Glomerular visceral epithelial cell (primary cell): ENCODE data around the gene TPRKB.
A peak's percentile ranks its signal among the peaks of the same experiment; 100 is the strongest.
"Not testable (repeated sequence)": the region's sequence is repeated elsewhere in the genome, so short reads cannot be mapped to it uniquely, and the experiment has no call there.

Experiments used
- DNase-seq: peaks from one replicate; pipeline ENCODE4 v3.0.0-alpha.2; 2016; ENCODE audit errors: extremely low spot score

TPRKB gene

GRCh38 chr2:73700131-73700611, 37.0 kb downstream of the TPRKB start:
- DNase-seq: no peak

- DNase-seq: no peak
These were observed 37.7 kb downstream of the TPRKB start for GRCh38 chr2:73699437-73699836.

GRCh38 chr2:73698101-73698500, 39.0 kb downstream of the TPRKB start:
- no peak for DNase-seq

- no peak for DNase-seq
These were observed 39.5 kb downstream of the TPRKB start for GRCh38 chr2:73697606-73698005.

- DNase-seq: not testable (repeated sequence)
These were observed 40.2 kb downstream of the TPRKB start for GRCh38 chr2:73696985-73697384.

GRCh38 chr2:73696521-73696920, 40.6 kb downstream of the TPRKB start:
- DNase-seq: not testable (repeated sequence)

- peak; percentile 18 for DNase-seq
These were observed 46.6 kb downstream of the TPRKB start for GRCh38 chr2:73690372-73691088.

- not testable (repeated sequence) for DNase-seq
These were observed 48.7 kb downstream of the TPRKB start for GRCh38 chr2:73688494-73688893.

- no peak for DNase-seq
These were observed 51.2 kb downstream of the TPRKB start for GRCh38 chr2:73685764-73686438.

GRCh38 chr2:73684905-73685304, 52.2 kb downstream of the TPRKB start:
- DNase-seq: not testable (repeated sequence)

GRCh38 chr2:73684325-73684724, 52.8 kb downstream of the TPRKB start:
- DNase-seq: peak; percentile 17

- peak; percentile 28 for DNase-seq
These were observed 57.1 kb downstream of the TPRKB start for GRCh38 chr2:73679951-73680571.
